GM19023 (cell line): ENCODE data around the gene NFXL1.
A peak's percentile ranks its signal among the peaks of the same experiment; 100 is the strongest.

Experiments used
- ATAC-seq: cut with Tn5 transposase; IDR thresholded peaks from one replicate; pipeline ENCODE4 v1.9.1; 2021; ENCODE audit warnings: mild to moderate bottlenecking, moderate library complexity; ENCODE audit not compliant: unreplicated experiment

The NFXL1 gene

DNA sequence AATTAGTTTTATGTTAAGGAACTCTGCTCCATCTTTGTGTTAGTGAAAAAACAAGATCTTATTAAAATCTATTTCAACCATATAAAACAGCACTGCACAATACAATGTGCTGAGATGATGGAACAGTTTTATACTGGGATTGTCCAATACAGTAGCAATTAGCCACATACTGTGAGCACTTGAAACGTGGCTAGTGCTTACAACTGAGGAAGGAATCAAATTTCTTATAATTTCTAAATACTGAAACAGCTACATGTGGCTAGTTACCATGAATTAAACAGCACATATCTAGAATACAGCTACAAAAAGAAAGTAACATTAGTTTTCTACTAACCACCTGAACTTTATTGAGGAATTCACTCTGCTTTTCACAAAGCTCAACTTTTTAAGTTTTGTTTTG is 14.7 kb downstream of the NFXL1 start:
- ATAC-seq: no peak

- no peak for ATAC-seq
These were observed 22.5 kb downstream of the NFXL1 start for GRCh38 chr4:47891928-47892327.

DNA sequence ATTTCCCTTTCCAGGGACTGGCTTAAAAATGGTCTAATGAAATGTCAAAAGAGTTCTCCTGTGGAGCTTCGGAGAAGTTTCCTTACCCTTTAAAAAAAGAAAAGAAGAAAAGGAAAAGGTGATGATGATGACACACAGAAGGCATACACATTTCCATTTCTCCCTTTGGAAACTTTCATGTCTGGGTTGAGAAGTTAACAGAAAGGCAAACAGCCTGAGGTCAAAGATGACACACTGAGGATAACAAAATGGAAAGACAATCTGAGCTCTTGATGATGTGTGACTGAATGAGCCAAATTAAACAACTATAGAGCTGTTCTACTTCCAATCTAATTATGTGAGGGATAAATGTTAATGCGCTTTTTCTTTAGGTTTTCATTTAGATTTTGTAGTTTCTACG is 32.2 kb downstream of the NFXL1 start:
- no peak for ATAC-seq

DNA sequence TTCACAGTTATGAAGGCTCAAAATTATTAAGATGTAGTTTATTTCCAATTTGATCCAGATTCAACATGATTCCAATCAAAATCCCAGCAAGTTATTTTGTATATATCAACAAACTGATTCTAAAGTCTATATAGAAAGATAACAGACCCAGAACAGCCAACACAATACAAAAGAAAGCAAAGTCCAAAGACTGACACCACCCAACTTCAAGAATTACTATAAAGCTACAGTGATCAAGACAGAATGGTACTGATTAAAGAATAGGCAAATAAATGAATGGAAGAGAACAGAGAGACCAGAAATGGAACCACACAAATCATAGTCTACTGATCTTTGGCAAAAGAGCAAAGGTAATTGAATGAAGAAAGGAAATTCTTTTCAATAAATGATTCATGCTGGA is 34.9 kb downstream of the NFXL1 start:
- no peak for ATAC-seq

DNA sequence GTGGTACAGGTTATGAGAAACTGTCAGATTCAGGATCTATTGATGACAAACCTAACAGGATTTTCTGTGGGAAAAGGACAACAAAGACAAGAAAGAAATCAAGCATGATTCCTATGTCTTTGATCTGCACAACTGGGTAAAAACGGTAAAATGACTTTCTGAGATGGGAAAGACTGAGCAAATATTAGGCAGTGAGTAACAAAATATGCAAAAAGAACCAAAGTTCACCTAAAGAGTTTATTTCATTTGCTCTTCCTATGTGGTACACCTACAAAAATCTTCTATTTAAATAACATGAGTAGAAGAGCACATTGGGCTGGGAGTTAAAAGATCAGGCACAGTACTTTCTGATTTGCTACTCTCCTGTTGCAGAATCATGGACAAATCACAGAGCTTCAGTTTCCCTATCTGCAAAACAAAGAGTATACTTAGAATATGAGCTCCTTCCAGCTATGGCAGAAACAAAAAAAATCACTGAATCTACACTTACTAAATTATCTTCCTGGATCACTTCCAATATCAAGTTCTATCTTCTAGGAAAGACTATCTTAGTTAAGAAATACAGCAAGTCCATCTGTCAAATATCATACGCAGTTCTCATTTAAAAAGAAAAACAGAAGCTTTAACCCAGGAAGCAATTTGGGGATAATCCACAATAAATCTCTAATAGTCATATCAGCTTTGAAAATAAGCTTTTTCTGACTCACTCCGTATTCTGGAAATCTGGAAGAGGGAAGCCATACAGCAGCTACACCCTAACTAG is 37.4 kb downstream of the NFXL1 start:
- ATAC-seq: no peak

- ATAC-seq: no peak
These were observed 38.1 kb downstream of the NFXL1 start for GRCh38 chr4:47876310-47876709.

GRCh38 chr4:47873877-47874541 is 40.4 kb downstream of the NFXL1 start:
- ATAC-seq: no peak

GRCh38 chr4:47863486-47863885 is 50.9 kb downstream of the NFXL1 start:
- no peak for ATAC-seq

DNA sequence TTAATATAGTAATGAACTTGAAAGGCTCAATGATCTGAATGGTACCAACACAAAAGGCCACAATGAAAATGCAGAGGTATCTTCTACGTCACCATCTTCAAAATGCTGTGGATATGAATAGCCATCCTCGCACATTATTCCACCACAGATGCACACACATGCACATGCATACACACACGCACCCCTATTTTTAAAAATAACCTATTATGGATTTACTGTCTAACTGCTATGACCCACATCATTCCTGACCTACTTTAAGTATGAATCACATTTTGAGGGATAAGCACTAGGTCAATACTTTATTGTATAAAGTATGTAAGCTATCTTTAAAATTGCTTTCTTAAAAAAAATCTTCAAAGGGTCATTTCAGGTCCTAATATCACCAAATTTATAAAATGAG is 52.1 kb downstream of the NFXL1 start:
- ATAC-seq: no peak

GRCh38 chr4:47860305-47860704 is 54.1 kb downstream of the NFXL1 start:
- no peak for ATAC-seq

DNA sequence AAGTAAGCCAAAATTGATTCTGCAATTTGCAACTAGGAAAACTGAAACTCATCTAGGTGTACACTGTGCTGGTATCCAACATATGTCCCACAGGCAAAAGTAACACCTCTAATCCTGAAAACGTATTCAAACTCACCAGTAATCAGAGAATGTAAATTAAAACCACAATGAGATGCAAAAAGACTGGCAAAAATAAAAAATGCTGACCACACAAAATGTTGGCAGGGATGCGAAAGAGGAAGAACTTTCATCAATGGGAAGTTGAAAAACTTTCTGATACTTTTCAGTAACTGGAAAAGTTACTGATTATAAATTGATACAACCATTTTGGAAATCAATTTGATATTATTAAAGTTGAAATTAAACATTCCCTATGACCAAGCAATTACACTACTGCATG is 56.4 kb downstream of the NFXL1 start:
- ATAC-seq: no peak

- ATAC-seq: no peak
These were observed 57.7 kb downstream of the NFXL1 start for GRCh38 chr4:47856713-47857112.

DNA sequence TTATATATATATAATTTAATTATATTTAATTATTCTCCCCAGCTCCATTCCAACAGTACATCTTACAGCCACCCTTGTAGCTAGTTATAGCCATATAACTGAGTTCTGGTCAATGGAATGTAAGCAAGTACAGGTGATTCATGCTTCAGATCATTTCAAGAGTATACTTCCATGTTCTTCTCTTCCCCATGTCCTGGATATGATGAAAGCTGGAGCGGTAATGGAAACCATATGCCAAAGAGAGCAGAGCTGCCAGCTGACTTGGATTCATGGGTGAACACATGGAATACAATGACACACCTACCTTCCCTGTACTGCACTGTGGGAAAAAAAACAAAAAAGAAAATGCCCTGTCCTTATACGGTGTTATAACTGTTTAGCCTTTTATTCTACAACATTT is 59.0 kb downstream of the NFXL1 start:
- ATAC-seq: no peak

- ATAC-seq: no peak
These were observed 62.2 kb downstream of the NFXL1 start for GRCh38 chr4:47852136-47852535.

DNA sequence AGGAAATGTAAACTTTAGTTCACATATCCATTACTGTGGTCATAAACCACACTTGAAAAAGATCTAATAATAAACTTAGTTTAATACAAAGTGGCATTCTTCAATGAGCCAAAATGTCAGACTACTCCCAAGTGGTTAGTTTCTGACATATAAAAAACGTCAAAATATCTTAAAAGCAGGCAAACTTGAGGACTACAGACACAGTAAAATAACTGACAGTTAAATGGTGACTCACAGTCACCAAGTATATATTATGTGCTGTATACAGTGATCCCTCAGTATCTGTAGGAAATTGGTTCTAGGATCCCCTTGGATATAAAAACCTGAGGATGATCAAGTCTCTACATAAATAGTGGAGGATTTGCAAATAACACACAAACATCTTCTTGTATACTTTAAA is 64.9 kb downstream of the NFXL1 start:
- ATAC-seq: no peak

DNA sequence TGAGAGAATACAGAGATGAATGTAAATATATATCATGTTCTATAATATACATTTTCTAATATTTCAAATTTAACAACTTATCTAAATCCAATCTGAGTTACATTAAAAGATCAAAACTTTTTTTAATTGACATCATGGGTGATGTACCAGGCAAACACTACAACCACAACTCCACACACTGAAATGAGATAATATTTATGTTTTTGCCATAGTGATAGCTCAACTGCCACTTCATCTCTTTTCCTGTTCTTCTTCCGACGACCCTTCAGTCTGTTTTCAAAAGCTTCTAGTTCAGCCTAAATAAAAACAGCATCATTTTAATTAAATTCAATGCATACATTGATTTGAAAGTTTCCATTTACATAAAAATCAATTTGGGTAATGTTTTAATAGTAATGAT is 66.3 kb downstream of the NFXL1 start:
- no peak for ATAC-seq

GRCh38 chr4:47842985-47843384 is 71.4 kb downstream of the NFXL1 start:
- ATAC-seq: no peak

DNA sequence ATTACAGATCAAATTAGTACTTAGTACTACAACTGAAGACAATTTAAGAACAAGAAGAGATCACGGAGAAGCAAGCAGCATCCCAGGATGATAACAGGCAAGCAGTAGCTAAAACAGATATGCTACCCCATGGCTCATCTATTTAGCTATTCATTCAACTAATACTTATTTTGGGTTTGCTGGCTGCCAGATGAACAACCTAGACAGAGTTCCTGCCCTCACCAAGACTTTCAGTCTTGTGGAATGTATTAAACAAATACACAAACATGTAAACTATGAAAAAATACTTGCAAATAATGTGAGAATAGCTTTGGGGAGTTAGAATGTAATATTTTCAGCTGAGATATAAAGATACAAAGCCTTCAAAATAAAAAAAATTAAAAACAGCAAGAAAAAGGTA is 74.1 kb downstream of the NFXL1 start:
- no peak for ATAC-seq

DNA sequence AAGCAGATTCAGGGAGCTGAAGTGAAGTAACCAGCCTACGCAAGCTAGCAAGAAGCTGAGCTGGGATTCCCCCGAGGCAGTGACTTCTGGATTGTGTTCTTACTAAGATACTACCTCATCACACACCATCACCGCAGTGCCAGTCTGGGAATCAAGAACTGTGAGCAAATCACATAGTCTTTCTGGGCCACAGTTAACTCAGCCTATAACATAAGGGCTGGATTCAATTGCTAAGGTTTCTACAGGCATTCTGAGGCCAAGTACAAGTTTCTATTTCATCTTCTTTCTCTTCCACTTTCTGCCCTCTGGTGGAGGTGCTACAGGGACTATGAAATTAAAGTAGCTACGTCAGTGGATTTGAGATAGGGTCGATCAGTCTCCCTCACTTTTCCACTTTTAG is 75.1 kb downstream of the NFXL1 start:
- peak; percentile 49 for ATAC-seq

DNA sequence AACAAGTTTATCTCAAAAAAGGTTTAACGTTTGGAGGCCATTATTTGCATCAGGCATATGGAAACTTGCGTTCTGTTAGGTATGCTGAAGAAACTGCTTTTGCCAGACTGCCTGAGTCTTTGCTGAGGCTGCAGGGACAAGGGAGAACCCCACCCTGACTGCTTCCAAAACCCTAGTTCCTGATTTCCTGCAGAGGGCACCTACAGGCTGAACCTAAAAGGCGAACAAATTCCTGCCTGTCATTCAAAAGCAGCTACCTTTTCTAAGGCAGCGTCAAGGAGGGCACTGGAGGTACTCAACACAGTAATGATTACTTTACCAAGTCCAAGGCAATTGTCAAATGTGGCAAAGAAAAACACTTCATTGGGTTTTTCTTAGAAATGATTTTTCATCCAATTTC is 75.9 kb downstream of the NFXL1 start:
- no peak for ATAC-seq

GRCh38 chr4:47837908-47838294 is 76.5 kb downstream of the NFXL1 start, which contains the start of gene CORIN:
TSS of gene CORIN (minus strand) at chr4:47838067. CDS start at chr4:47837949, 118 bp downstream.
- ATAC-seq: no peak

- ATAC-seq: peak; percentile 70
These were observed 77.1 kb downstream of the NFXL1 start for GRCh38 chr4:47837094-47837907.
